ENCODE measurements around the gene BACH2.

DNA sequence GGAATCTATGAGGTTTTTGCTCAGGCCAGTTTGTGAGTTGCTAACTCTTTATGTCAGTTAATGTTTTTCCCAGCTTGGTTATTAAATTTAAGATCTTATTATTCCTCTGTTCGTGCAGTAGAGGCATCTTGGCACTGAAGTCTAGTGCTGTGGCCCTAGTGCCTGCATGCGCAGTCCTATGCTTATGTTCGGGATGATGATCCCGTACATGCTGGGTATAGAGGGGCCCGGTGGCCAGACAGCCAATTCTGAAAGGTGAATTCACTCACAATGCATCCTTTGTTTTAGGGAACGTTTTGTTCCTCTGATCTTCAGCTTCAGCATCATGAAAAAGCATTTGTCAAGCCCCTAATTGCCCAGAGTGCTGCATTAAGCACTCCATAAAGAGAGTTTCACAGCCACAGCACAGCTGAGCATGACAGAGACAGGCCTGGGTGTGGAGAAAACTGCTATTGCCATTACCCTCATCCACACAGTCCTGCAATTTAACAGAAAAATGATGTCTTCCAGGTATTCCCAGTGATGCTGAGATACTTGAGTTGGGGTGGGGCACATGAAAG, 39.8 kb upstream of the BACH2 start:
- TF ChIP-seq, protein P1, sequence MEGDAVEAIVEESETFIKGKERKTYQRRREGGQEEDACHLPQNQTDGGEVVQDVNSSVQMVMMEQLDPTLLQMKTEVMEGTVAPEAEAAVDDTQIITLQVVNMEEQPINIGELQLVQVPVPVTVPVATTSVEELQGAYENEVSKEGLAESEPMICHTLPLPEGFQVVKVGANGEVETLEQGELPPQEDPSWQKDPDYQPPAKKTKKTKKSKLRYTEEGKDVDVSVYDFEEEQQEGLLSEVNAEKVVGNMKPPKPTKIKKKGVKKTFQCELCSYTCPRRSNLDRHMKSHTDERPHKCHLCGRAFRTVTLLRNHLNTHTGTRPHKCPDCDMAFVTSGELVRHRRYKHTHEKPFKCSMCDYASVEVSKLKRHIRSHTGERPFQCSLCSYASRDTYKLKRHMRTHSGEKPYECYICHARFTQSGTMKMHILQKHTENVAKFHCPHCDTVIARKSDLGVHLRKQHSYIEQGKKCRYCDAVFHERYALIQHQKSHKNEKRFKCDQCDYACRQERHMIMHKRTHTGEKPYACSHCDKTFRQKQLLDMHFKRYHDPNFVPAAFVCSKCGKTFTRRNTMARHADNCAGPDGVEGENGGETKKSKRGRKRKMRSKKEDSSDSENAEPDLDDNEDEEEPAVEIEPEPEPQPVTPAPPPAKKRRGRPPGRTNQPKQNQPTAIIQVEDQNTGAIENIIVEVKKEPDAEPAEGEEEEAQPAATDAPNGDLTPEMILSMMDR (IDR thresholded peaks at IDR 0.05) = no peak
- no peak for TF ChIP-seq POLR2AphosphoS5 (IDR thresholded peaks at IDR 0.05)
- no peak for TF ChIP-seq POLR2A (IDR thresholded peaks at IDR 0.05)

All from upper lobe of left lung (tissue), 4 donors.